ENCODE measurements around the gene ARHGAP24. TPM values are rescaled to one million over a fixed set of nuclear protein-coding genes. Genes with fewer than 3 reads are reported as not detected.

The ARHGAP24 gene
- total and polyA plus RNA-seq, 5 donors from 2014 or later: 0.14 to 0.53 (median 0.35) TPM; not detected in 2

- H3K27me3 Mint-ChIP-seq: no peaks in the 10 kb centered on the region
- Histone ChIP-seq H3K4me1 (ENCODE audit: control insufficient read depth, insufficient read depth, low read length, poor library complexity, severe bottlenecking) (no peaks in the 10 kb centered on the region), H3K4me3 (ENCODE audit: low read depth, low read length) (no peak overlapping the region), H3K27me3 (ENCODE audit: control insufficient read depth, insufficient read depth, low read length) (no peaks in the 10 kb centered on the region), H3K36me3 (ENCODE audit: control insufficient read depth, insufficient read depth, low read length) (no peaks in the 10 kb centered on the region), H3K27ac (ENCODE audit: insufficient read depth, low read length, poor library complexity, severe bottlenecking) (no peak overlapping the region), H3K9me3 (ENCODE audit: control insufficient read depth in 2 of 2, low read length in 2 of 2) (no peaks in the 10 kb centered on the region)
- no peak for ATAC-seq (ENCODE audit: low read depth in 2 of 2)
- peaks cover 0 to 5% (median 1%) of the 10 kb centered on the region in 7 donors for H3K9me3 Mint-ChIP-seq
- no peaks in the 10 kb centered on the region for H3K4me1 Mint-ChIP-seq
- H3K36me3 Mint-ChIP-seq: no peaks in the 10 kb centered on the region
- H3K27ac Mint-ChIP-seq: no peak overlapping the region
- no peak for DNase-seq
- H3K4me3 Mint-ChIP-seq: no peak overlapping the region
Observed at GRCh38 chr4:85865256-85865655, 390.3 kb downstream of the ARHGAP24 start.

DNA sequence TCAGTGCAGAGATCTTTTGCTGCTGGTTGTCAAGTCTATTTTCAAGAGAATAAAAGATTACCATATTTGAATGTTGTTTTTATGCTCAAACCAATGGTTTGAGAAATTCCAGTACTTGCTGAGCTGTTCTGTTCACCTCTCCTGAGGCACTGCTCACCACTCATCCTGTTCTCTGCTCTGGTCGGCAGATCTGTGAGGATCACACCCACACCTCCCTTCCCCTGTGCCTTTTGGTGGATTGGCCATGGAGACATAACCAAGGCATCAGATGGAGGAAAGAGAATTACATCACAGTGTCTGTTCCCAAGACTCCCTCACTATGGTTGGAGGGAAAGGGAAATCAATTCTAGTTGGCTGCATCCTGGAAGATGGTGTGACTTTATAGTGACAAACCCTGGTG, 391.6 kb downstream of the ARHGAP24 start:
- no peak overlapping the region for H3K27ac ChIP-seq (ENCODE audit: insufficient read depth, low read length, poor library complexity, severe bottlenecking)
- H3K36me3 ChIP-seq (ENCODE audit: control insufficient read depth, insufficient read depth, low read length): no peaks in the 10 kb centered on the region
- H3K9me3 Mint-ChIP-seq: peaks cover 0 to 5% (median 1%) of the 10 kb centered on the region in 7 donors
- DNase-seq (no peak), ATAC-seq (ENCODE audit: low read depth in 2 of 2) (no peak)
- H3K4me1 ChIP-seq (ENCODE audit: control insufficient read depth, insufficient read depth, low read length, poor library complexity, severe bottlenecking): no peaks in the 10 kb centered on the region
- no peaks in the 10 kb centered on the region for H3K27me3 ChIP-seq (ENCODE audit: control insufficient read depth, insufficient read depth, low read length)
- H3K4me3 Mint-ChIP-seq: no peak overlapping the region
- no peak overlapping the region for H3K4me3 ChIP-seq (ENCODE audit: low read depth, low read length)
- no peaks in the 10 kb centered on the region for H3K4me1 Mint-ChIP-seq
- H3K9me3 ChIP-seq (ENCODE audit: control insufficient read depth in 2 of 2, low read length in 2 of 2): no peaks in the 10 kb centered on the region
- H3K27ac Mint-ChIP-seq: no peak overlapping the region
- no peaks in the 10 kb centered on the region for H3K36me3 Mint-ChIP-seq
- H3K27me3 Mint-ChIP-seq: no peaks in the 10 kb centered on the region

- H3K4me1 Mint-ChIP-seq: no peaks in the 10 kb centered on the region
- H3K36me3 Mint-ChIP-seq: no peaks in the 10 kb centered on the region
- H3K9me3 ChIP-seq (ENCODE audit: control insufficient read depth in 2 of 2, low read length in 2 of 2): no peaks in the 10 kb centered on the region
- H3K4me1 ChIP-seq (ENCODE audit: control insufficient read depth, insufficient read depth, low read length, poor library complexity, severe bottlenecking): no peaks in the 10 kb centered on the region
- no peak overlapping the region for H3K4me3 ChIP-seq (ENCODE audit: low read depth, low read length)
- H3K27me3 ChIP-seq (ENCODE audit: control insufficient read depth, insufficient read depth, low read length): no peaks in the 10 kb centered on the region
- H3K27ac Mint-ChIP-seq: no peak overlapping the region
- DNase-seq: no peak
- no peaks in the 10 kb centered on the region for H3K36me3 ChIP-seq (ENCODE audit: control insufficient read depth, insufficient read depth, low read length)
- no peak overlapping the region for H3K4me3 Mint-ChIP-seq
- H3K27me3 Mint-ChIP-seq: no peaks in the 10 kb centered on the region
- ATAC-seq (ENCODE audit: low read depth in 2 of 2): no peak
- no peak overlapping the region for H3K27ac ChIP-seq (ENCODE audit: insufficient read depth, low read length, poor library complexity, severe bottlenecking)
- peaks cover 0 to 8% (median 1%) of the 10 kb centered on the region in 7 donors for H3K9me3 Mint-ChIP-seq
Observed at GRCh38 chr4:85867271-85867670, 392.3 kb downstream of the ARHGAP24 start.

GRCh38 chr4:85869181-85869580, 394.2 kb downstream of the ARHGAP24 start:
- Histone ChIP-seq H3K36me3 (ENCODE audit: control insufficient read depth, insufficient read depth, low read length) (no peaks in the 10 kb centered on the region), H3K9me3 (ENCODE audit: control insufficient read depth in 2 of 2, low read length in 2 of 2) (no peaks in the 10 kb centered on the region), H3K4me1 (ENCODE audit: control insufficient read depth, insufficient read depth, low read length, poor library complexity, severe bottlenecking) (no peaks in the 10 kb centered on the region), H3K4me3 (ENCODE audit: low read depth, low read length) (no peak overlapping the region), H3K27me3 (ENCODE audit: control insufficient read depth, insufficient read depth, low read length) (no peaks in the 10 kb centered on the region), H3K27ac (ENCODE audit: insufficient read depth, low read length, poor library complexity, severe bottlenecking) (no peak overlapping the region)
- H3K4me3 Mint-ChIP-seq: no peak overlapping the region
- H3K27ac Mint-ChIP-seq: no peak overlapping the region
- H3K4me1 Mint-ChIP-seq: no peaks in the 10 kb centered on the region
- ATAC-seq (ENCODE audit: low read depth in 2 of 2): no peak
- no peaks in the 10 kb centered on the region for H3K27me3 Mint-ChIP-seq
- peaks cover 0 to 6% (median 1%) of the 10 kb centered on the region in 7 donors for H3K9me3 Mint-ChIP-seq
- DNase-seq: no peak
- H3K36me3 Mint-ChIP-seq: no peaks in the 10 kb centered on the region

DNA sequence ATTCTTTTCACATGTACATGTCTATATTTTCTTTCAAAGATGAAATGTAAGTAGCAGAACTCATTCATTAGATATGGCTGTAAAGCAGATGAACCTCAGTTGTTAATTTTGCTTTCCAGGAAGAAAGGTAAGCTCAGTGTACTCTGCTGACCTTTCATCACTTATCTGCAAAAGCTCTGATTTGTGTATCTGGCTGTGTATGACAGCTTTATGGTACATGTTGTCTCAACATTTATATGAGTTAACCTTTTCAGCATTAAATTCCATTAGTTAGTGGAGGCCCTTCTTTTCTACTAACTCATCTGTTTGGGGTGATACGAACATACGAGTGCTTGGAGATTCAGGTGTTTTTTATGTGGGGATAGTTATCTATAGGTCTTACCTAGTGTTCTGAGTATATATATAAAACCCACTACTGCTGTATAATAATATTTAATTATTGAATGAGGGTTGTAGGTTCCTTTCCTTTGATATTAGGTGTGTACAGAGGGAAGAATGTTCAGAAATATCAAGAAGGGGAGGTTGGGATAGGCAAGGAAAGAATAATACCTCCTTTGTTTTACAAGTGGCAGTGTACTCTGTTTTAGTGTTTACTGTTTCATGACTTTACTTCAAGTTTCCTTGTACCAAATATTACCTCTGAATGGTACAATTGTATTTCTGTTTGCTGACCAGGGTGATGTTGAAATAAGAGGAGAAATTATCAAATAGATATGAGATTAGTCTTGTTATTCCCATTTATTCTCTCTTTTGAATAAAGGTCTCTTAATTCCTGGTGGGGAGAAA, 395.5 kb downstream of the ARHGAP24 start:
- Mint-ChIP-seq H3K36me3 (no peaks in the 10 kb centered on the region), H3K9me3 (peaks cover 0 to 3% (median 0%) of the 10 kb centered on the region in 7 donors), H3K27ac (no peak overlapping the region), H3K27me3 (no peaks in the 10 kb centered on the region), H3K4me3 (no peak overlapping the region), H3K4me1 (no peaks in the 10 kb centered on the region)
- H3K4me1 ChIP-seq (ENCODE audit: control insufficient read depth, insufficient read depth, low read length, poor library complexity, severe bottlenecking): no peaks in the 10 kb centered on the region
- no peak overlapping the region for H3K27ac ChIP-seq (ENCODE audit: insufficient read depth, low read length, poor library complexity, severe bottlenecking)
- no peaks in the 10 kb centered on the region for H3K9me3 ChIP-seq (ENCODE audit: control insufficient read depth in 2 of 2, low read length in 2 of 2)
- ATAC-seq (ENCODE audit: low read depth in 2 of 2): no peak
- H3K36me3 ChIP-seq (ENCODE audit: control insufficient read depth, insufficient read depth, low read length): no peaks in the 10 kb centered on the region
- no peak overlapping the region for H3K4me3 ChIP-seq (ENCODE audit: low read depth, low read length)
- H3K27me3 ChIP-seq (ENCODE audit: control insufficient read depth, insufficient read depth, low read length): no peaks in the 10 kb centered on the region
- DNase-seq: no peak

DNA sequence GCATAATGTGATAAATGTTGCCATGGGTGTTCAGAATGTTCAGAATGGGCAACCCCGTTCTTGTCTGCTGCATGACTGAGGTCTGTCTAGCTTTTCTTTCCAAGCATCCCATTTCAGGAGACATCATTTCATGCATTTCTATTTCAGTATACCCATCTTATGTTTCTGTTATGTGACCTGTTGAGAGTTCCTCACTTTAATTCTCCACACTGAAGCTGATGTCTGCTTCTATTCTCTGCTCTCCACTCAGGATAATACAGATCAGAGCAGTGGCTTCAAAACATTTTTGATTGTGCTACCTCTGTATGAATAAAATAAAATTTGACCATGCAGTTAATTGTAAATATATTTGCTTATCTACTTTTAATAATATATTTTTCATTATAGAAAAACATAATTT, 398.6 kb downstream of the ARHGAP24 start:
- H3K36me3 ChIP-seq (ENCODE audit: control insufficient read depth, insufficient read depth, low read length): no peaks in the 10 kb centered on the region
- H3K27me3 Mint-ChIP-seq: no peaks in the 10 kb centered on the region
- H3K9me3 Mint-ChIP-seq: peaks cover 0 to 3% (median 0%) of the 10 kb centered on the region in 7 donors
- no peaks in the 10 kb centered on the region for H3K36me3 Mint-ChIP-seq
- no peaks in the 10 kb centered on the region for H3K4me1 Mint-ChIP-seq
- no peak for DNase-seq
- H3K9me3 ChIP-seq (ENCODE audit: control insufficient read depth in 2 of 2, low read length in 2 of 2): no peaks in the 10 kb centered on the region
- no peaks in the 10 kb centered on the region for H3K4me1 ChIP-seq (ENCODE audit: control insufficient read depth, insufficient read depth, low read length, poor library complexity, severe bottlenecking)
- no peak overlapping the region for H3K4me3 Mint-ChIP-seq
- H3K4me3 ChIP-seq (ENCODE audit: low read depth, low read length): no peak overlapping the region
- H3K27me3 ChIP-seq (ENCODE audit: control insufficient read depth, insufficient read depth, low read length): no peaks in the 10 kb centered on the region
- ATAC-seq (ENCODE audit: low read depth in 2 of 2): no peak
- no peak overlapping the region for H3K27ac Mint-ChIP-seq
- H3K27ac ChIP-seq (ENCODE audit: insufficient read depth, low read length, poor library complexity, severe bottlenecking): no peak overlapping the region

GRCh38 chr4:85879518-85879917, 404.6 kb downstream of the ARHGAP24 start:
- H3K4me1 ChIP-seq (ENCODE audit: control insufficient read depth, insufficient read depth, low read length, poor library complexity, severe bottlenecking): no peaks in the 10 kb centered on the region
- H3K9me3 ChIP-seq (ENCODE audit: control insufficient read depth in 2 of 2, low read length in 2 of 2): no peaks in the 10 kb centered on the region
- Mint-ChIP-seq H3K4me3 (no peak overlapping the region), H3K36me3 (no peaks in the 10 kb centered on the region), H3K27ac (no peak overlapping the region), H3K27me3 (no peaks in the 10 kb centered on the region), H3K4me1 (no peaks in the 10 kb centered on the region), H3K9me3 (peaks cover 0 to 6% (median 0%) of the 10 kb centered on the region in 7 donors)
- H3K4me3 ChIP-seq (ENCODE audit: low read depth, low read length): no peak overlapping the region
- no peaks in the 10 kb centered on the region for H3K36me3 ChIP-seq (ENCODE audit: control insufficient read depth, insufficient read depth, low read length)
- no peak for ATAC-seq (ENCODE audit: low read depth in 2 of 2)
- no peak overlapping the region for H3K27ac ChIP-seq (ENCODE audit: insufficient read depth, low read length, poor library complexity, severe bottlenecking)
- no peaks in the 10 kb centered on the region for H3K27me3 ChIP-seq (ENCODE audit: control insufficient read depth, insufficient read depth, low read length)
- DNase-seq: no peak

- Histone ChIP-seq H3K4me3 (ENCODE audit: low read depth, low read length) (no peak overlapping the region), H3K36me3 (ENCODE audit: control insufficient read depth, insufficient read depth, low read length) (no peaks in the 10 kb centered on the region), H3K4me1 (ENCODE audit: control insufficient read depth, insufficient read depth, low read length, poor library complexity, severe bottlenecking) (no peaks in the 10 kb centered on the region), H3K9me3 (ENCODE audit: control insufficient read depth in 2 of 2, low read length in 2 of 2) (no peaks in the 10 kb centered on the region), H3K27ac (ENCODE audit: insufficient read depth, low read length, poor library complexity, severe bottlenecking) (no peak overlapping the region), H3K27me3 (ENCODE audit: control insufficient read depth, insufficient read depth, low read length) (no peaks in the 10 kb centered on the region)
- no peak overlapping the region for H3K4me3 Mint-ChIP-seq
- no peak for DNase-seq
- no peak for ATAC-seq (ENCODE audit: low read depth in 2 of 2)
- H3K36me3 Mint-ChIP-seq: no peaks in the 10 kb centered on the region
- H3K9me3 Mint-ChIP-seq: peaks cover 0 to 7% (median 0%) of the 10 kb centered on the region in 7 donors
- H3K27me3 Mint-ChIP-seq: no peaks in the 10 kb centered on the region
- H3K27ac Mint-ChIP-seq: no peak overlapping the region
- H3K4me1 Mint-ChIP-seq: no peaks in the 10 kb centered on the region
Observed at GRCh38 chr4:85883180-85883579, 408.2 kb downstream of the ARHGAP24 start.

Measured in CD4-positive, CD25-positive, alpha-beta regulatory T cell (primary cell).